WTC11 (cell line): Measurements from ENCODE around the gene TBC1D22A. TPM values are rescaled to one million over a fixed set of nuclear protein-coding genes. Genes with fewer than 3 reads are reported as not detected.

Experiments used
- ATAC-seq: fragments of 200-7000 bp; cut with Tn5 transposase; 2 replicates; pipeline ENCODE4 v1.10.0; 2021; ENCODE audit warnings: mild to moderate bottlenecking, moderate library complexity
- CTCF ChIA-PET: fragments of 300-600 bp; sonication (Branson Sonifier 250); formaldehyde crosslinking; loops from one replicate; lab custom pipeline; 2021; ENCODE audit warnings: antibody characterized with exemption; lab: Charles Lee
- POLR2A ChIA-PET: fragments of 350-600 bp; sonication (Branson Sonifier 250); formaldehyde crosslinking; loops from one replicate; lab custom pipeline; 2021; ENCODE audit warnings: antibody characterized with exemption; lab: Charles Lee
- DNase-seq: peaks from one replicate; pipeline ENCODE4 v3.0.0; 2021; ENCODE audit warnings: low spot score
- H3K27ac Mint-ChIP-seq: 2 replicates; pipeline ENCODE4 v1.8.0; 2021; ENCODE audit warnings: mixed read lengths
- H3K27me3 Mint-ChIP-seq: 2 replicates; pipeline ENCODE4 v1.8.0; 2021; ENCODE audit warnings: low read depth, mild to moderate bottlenecking, moderate library complexity, mixed read lengths
- H3K36me3 Mint-ChIP-seq: 2 replicates; pipeline ENCODE4 v1.8.0; 2021; ENCODE audit warnings: mixed read lengths
- H3K4me1 Mint-ChIP-seq: 2 replicates; pipeline ENCODE4 v1.8.0; 2022; ENCODE audit warnings: mixed read lengths
- H3K4me3 Mint-ChIP-seq: 2 replicates; pipeline ENCODE4 v1.8.0; 2021; ENCODE audit warnings: mild to moderate bottlenecking, moderate library complexity, mixed read lengths
- H3K9me3 Mint-ChIP-seq: 2 replicates; pipeline ENCODE4 v1.8.0; 2021; ENCODE audit warnings: mixed read lengths
- CREB1 ChIP-seq: sonication (generic); formaldehyde crosslinking; IDR thresholded peaks from 2 replicates; pipeline ENCODE4 v1.8.0; 2023; ENCODE audit warnings: mild to moderate bottlenecking, missing genetic modification reagents
- CREM ChIP-seq: sonication (generic); formaldehyde crosslinking; IDR thresholded peaks from 2 replicates; pipeline ENCODE4 v1.8.1; 2022; ENCODE audit warnings: mild to moderate bottlenecking, missing genetic modification reagents, moderate library complexity
- ELF4 ChIP-seq: sonication (generic); formaldehyde crosslinking; IDR thresholded peaks from 2 replicates; pipeline ENCODE4 v1.8.1; 2022; ENCODE audit warnings: low read depth, mild to moderate bottlenecking, moderate library complexity, missing genetic modification reagents
- ESRRA ChIP-seq: sonication (generic); formaldehyde crosslinking; IDR thresholded peaks from 2 replicates; pipeline ENCODE4 v1.8.1; 2022; ENCODE audit warnings: mild to moderate bottlenecking, missing genetic modification reagents, borderline replicate concordance
- GABPB1 ChIP-seq: sonication (generic); formaldehyde crosslinking; IDR thresholded peaks from 2 replicates; pipeline ENCODE4 v1.8.1; 2023; ENCODE audit warnings: mild to moderate bottlenecking, missing genetic modification reagents
- HMGA2 ChIP-seq: fragments of 250-450 bp; sonication (Bioruptor Pico); IDR thresholded peaks from 2 replicates; pipeline ENCODE4 v1.4.0; 2021; ENCODE audit warnings: mild to moderate bottlenecking, moderate library complexity
- JAZF1 ChIP-seq: fragments of 250-450 bp; sonication (Bioruptor Pico); IDR thresholded peaks from 2 replicates; pipeline ENCODE4 v1.9.0; 2021; ENCODE audit warnings: moderate library complexity, mild to moderate bottlenecking, inconsistent platforms
- MXD4 ChIP-seq: fragments of 250-450 bp; sonication (Bioruptor Pico); IDR thresholded peaks from 2 replicates; pipeline ENCODE4 v1.8.0; 2021; ENCODE audit warnings: mild to moderate bottlenecking, moderate library complexity, borderline replicate concordance
- NFATC4 ChIP-seq: fragments of 250-450 bp; sonication (Bioruptor Pico); IDR thresholded peaks from 2 replicates; pipeline ENCODE4 v1.9.0; 2021; ENCODE audit warnings: mild to moderate bottlenecking
- NR1H2 ChIP-seq: sonication (generic); formaldehyde crosslinking; IDR thresholded peaks from 2 replicates; pipeline ENCODE4 v1.9.0; 2021; ENCODE audit warnings: mild to moderate bottlenecking, moderate library complexity, missing genetic modification reagents
- NR3C1 ChIP-seq: sonication (generic); formaldehyde crosslinking; conservative IDR thresholded peaks from 2 replicates; pipeline ENCODE4 v1.8.1; 2023; ENCODE audit warnings: low read depth, mild to moderate bottlenecking, missing genetic modification reagents
- ZBTB21 ChIP-seq: sonication (generic); formaldehyde crosslinking; IDR thresholded peaks from 2 replicates; pipeline ENCODE4 v1.8.1; 2023; ENCODE audit warnings: mild to moderate bottlenecking, missing genetic modification reagents, borderline replicate concordance
- ZNF138 ChIP-seq: sonication (generic); formaldehyde crosslinking; conservative IDR thresholded peaks from 2 replicates; pipeline ENCODE4 v1.8.1; 2022; ENCODE audit warnings: mild to moderate bottlenecking, moderate library complexity, missing genetic modification reagents
- ZNF263 ChIP-seq: sonication (generic); formaldehyde crosslinking; IDR thresholded peaks from 2 replicates; pipeline ENCODE4 v1.8.1; 2022; ENCODE audit warnings: low read depth, mild to moderate bottlenecking, moderate library complexity, missing genetic modification reagents
- ZNF317 ChIP-seq: sonication (generic); formaldehyde crosslinking; IDR thresholded peaks from 2 replicates; pipeline ENCODE4 v1.8.1; 2023; ENCODE audit warnings: low read depth, mild to moderate bottlenecking, moderate library complexity, missing genetic modification reagents, borderline replicate concordance
- ZNF423 ChIP-seq: fragments of 250-450 bp; sonication (Bioruptor Pico); IDR thresholded peaks from 2 replicates; pipeline ENCODE4 v2.1.2; 2022; ENCODE audit warnings: mild to moderate bottlenecking, moderate library complexity
- total RNA-seq: library from RNA; stranded (reverse); gene quantifications from 3 replicates; pipeline ENCODE4 v1.2.3, GENCODE V29; 2021
- TF ChIP-seq, protein P1 (sequence below): fragments of 250-450 bp; sonication (Bioruptor Pico); IDR thresholded peaks from 2 replicates; pipeline ENCODE4 v2.1.2; 2022; ENCODE audit warnings: mild to moderate bottlenecking, moderate library complexity
- TF ChIP-seq, protein P2 (sequence below): sonication (generic); formaldehyde crosslinking; IDR thresholded peaks from 2 replicates; pipeline ENCODE4 v1.8.0; 2022; ENCODE audit warnings: mild to moderate bottlenecking, missing genetic modification reagents
- TF ChIP-seq, protein P3 (sequence below): sonication (generic); formaldehyde crosslinking; IDR thresholded peaks from 2 replicates; pipeline ENCODE4 v1.8.1; 2023; ENCODE audit warnings: mild to moderate bottlenecking, missing genetic modification reagents, borderline replicate concordance
- TF ChIP-seq, protein P4 (sequence below): fragments of 250-450 bp; sonication (Bioruptor Pico); conservative IDR thresholded peaks from 2 replicates; pipeline ENCODE4 v1.9.0; 2021; ENCODE audit warnings: mild to moderate bottlenecking
- TF ChIP-seq, protein P5 (sequence below): sonication (generic); formaldehyde crosslinking; IDR thresholded peaks from 2 replicates; pipeline ENCODE4 v1.8.1; 2023; ENCODE audit warnings: mild to moderate bottlenecking, missing genetic modification reagents, moderate library complexity
- TF ChIP-seq, protein P6 (sequence below): sonication (generic); formaldehyde crosslinking; IDR thresholded peaks from 2 replicates; pipeline ENCODE4 v1.8.1; 2023; ENCODE audit warnings: mild to moderate bottlenecking, moderate library complexity, missing genetic modification reagents

The TBC1D22A gene
- total RNA-seq, 1 experiment from 2014 or later = 18.1 TPM

DNA sequence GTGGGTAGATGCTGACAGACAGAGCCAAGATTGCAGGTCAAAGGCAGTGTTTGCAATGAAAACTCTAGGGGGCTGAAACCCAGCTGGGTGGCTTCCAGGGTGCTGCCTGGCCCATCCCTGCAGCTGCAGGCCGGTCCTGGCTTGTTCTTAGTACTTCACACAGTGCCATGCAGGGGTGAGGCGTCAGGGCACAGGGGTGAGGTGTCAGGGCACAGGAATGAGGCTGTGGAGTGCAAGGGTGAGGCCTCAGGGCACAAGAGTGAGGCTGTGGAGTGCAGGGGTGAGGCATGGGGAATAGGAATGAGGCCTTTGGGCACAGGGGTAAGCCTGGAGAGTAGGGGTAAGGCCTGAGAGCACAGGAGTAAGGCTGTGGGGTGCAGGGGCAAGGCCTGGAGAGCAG lies 337.6 kb downstream of the TBC1D22A start:
- Mint-ChIP-seq H3K27ac (no peak overlapping the region), H3K36me3 (no peaks in the 10 kb centered on the region), H3K9me3 (peaks cover 5% of the 10 kb centered on the region; the same call in 1 of the 2 replicates), H3K4me3 (no peak overlapping the region), H3K27me3 (no peaks in the 10 kb centered on the region), H3K4me1 (peaks cover 56% of the 10 kb centered on the region)
- ATAC-seq (no peak), DNase-seq (no peak)
- TF ChIP-seq ZNF138 (CRISPR knock-in tag) (no peak), ZNF423 (no peak), NR3C1 (CRISPR knock-in tag) (no peak), CREM (CRISPR knock-in tag) (no peak)
- TF ChIP-seq, protein P1, sequence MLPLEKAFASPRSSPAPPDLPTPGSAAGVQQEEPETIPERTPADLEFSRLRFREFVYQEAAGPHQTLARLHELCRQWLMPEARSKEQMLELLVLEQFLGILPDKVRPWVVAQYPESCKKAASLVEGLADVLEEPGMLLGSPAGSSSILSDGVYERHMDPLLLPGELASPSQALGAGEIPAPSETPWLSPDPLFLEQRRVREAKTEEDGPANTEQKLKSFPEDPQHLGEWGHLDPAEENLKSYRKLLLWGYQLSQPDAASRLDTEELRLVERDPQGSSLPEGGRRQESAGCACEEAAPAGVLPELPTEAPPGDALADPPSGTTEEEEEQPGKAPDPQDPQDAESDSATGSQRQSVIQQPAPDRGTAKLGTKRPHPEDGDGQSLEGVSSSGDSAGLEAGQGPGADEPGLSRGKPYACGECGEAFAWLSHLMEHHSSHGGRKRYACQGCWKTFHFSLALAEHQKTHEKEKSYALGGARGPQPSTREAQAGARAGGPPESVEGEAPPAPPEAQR (CRISPR knock-in tag) = no peak
- TF ChIP-seq, protein P2, sequence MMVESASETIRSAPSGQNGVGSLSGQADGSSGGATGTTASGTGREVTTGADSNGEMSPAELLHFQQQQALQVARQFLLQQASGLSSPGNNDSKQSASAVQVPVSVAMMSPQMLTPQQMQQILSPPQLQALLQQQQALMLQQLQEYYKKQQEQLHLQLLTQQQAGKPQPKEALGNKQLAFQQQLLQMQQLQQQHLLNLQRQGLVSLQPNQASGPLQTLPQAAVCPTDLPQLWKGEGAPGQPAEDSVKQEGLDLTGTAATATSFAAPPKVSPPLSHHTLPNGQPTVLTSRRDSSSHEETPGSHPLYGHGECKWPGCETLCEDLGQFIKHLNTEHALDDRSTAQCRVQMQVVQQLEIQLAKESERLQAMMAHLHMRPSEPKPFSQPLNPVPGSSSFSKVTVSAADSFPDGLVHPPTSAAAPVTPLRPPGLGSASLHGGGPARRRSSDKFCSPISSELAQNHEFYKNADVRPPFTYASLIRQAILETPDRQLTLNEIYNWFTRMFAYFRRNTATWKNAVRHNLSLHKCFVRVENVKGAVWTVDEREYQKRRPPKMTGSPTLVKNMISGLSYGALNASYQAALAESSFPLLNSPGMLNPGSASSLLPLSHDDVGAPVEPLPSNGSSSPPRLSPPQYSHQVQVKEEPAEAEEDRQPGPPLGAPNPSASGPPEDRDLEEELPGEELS = no peak
- TF ChIP-seq, protein P3, sequence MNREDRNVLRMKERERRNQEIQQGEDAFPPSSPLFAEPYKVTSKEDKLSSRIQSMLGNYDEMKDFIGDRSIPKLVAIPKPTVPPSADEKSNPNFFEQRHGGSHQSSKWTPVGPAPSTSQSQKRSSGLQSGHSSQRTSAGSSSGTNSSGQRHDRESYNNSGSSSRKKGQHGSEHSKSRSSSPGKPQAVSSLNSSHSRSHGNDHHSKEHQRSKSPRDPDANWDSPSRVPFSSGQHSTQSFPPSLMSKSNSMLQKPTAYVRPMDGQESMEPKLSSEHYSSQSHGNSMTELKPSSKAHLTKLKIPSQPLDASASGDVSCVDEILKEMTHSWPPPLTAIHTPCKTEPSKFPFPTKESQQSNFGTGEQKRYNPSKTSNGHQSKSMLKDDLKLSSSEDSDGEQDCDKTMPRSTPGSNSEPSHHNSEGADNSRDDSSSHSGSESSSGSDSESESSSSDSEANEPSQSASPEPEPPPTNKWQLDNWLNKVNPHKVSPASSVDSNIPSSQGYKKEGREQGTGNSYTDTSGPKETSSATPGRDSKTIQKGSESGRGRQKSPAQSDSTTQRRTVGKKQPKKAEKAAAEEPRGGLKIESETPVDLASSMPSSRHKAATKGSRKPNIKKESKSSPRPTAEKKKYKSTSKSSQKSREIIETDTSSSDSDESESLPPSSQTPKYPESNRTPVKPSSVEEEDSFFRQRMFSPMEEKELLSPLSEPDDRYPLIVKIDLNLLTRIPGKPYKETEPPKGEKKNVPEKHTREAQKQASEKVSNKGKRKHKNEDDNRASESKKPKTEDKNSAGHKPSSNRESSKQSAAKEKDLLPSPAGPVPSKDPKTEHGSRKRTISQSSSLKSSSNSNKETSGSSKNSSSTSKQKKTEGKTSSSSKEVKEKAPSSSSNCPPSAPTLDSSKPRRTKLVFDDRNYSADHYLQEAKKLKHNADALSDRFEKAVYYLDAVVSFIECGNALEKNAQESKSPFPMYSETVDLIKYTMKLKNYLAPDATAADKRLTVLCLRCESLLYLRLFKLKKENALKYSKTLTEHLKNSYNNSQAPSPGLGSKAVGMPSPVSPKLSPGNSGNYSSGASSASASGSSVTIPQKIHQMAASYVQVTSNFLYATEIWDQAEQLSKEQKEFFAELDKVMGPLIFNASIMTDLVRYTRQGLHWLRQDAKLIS (CRISPR knock-in tag) = no peak
- TF ChIP-seq, protein P4, sequence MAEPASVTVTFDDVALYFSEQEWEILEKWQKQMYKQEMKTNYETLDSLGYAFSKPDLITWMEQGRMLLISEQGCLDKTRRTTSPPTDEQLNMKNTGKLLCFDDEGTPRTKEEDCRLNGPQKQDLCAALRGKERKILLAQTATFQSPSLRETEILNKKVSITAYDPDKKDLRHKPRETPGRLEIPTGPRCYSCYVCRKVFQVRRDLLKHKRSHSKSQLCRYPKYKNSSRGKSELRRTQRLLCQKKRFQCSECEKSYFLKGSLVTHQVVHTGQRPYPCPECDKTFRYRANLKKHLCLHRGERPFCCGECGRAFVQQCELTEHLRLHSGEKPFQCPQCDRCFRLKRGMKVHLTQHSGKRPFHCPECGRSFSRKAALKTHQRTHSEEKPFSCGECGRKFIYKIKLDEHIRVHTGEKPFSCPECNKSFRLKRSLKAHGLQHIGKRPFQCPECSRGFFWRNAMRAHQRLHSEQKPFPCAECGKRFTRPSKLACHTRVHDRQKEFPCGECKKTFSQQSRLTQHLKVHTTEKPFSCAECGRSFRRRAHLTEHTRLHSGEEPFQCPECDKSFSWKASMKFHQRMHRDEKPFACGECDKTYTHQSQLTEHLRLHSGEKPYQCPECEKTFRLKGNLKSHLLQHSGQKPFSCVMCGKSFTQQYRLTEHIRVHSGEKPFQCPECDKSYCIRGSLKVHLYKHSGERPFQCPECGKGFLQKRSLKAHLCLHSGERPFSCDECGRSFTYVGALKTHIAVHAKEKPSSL (CRISPR knock-in tag) = no peak
- POLR2A ChIA-PET = no interaction called here
- CTCF ChIA-PET = no interaction called here

DNA sequence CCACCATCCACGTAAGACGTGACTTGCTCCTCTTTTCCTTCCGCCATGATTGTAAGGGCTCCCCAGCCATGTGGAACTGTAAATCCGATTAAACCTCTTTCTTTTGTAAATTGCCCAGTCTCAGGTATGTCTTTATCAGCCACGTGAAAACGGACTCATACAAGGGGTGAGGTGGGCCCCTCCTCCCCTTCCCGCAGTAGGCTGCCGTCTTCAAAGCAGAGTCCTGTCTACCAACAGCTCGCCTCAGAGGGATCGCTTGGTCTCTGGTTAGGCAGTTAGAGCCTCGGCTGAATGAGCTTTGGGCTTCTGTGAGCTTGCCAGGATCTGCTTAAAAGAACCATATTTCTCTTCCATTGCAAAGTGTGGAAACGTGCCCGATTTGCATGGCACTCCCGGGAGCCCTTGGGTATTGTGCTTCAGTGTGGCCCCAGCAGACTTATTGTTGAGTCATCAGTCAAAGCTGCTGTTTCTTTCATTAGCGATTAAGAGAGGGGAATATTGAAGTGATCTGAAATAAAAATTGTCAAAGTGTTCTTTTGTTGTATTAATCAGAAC lies 338.3 kb downstream of the TBC1D22A start:
- no peak for ATAC-seq
- Mint-ChIP-seq H3K27me3 (no peaks in the 10 kb centered on the region), H3K4me3 (no peak overlapping the region), H3K9me3 (peaks cover 5% of the 10 kb centered on the region; the same call in 1 of the 2 replicates), H3K36me3 (no peaks in the 10 kb centered on the region), H3K4me1 (peaks cover 56% of the 10 kb centered on the region), H3K27ac (peak overlapping the region; percentile 54)
- ChIA-PET POLR2A (no interaction called here), CTCF (interaction anchor here (1.0 kb wide), 1 partner anchor 302 kb away, joined by 3 read pairs; no protein-coding TSS in a partner anchor)
- DNase-seq = no peak
- TF ChIP-seq JAZF1 (CRISPR knock-in tag) (no peak), NFATC4 (CRISPR knock-in tag) (no peak), NR1H2 (CRISPR knock-in tag) (no peak), ELF4 (CRISPR knock-in tag) (no peak), GABPB1 (CRISPR knock-in tag) (no peak), HMGA2 (CRISPR knock-in tag) (no peak), ZNF423 (no peak), CREB1 (CRISPR knock-in tag) (no peak), ZNF317 (CRISPR knock-in tag) (no peak), MXD4 (CRISPR knock-in tag) (no peak), ESRRA (CRISPR knock-in tag) (no peak), ZBTB21 (CRISPR knock-in tag) (no peak), ZNF263 (CRISPR knock-in tag) (no peak)
- TF ChIP-seq, protein P5, sequence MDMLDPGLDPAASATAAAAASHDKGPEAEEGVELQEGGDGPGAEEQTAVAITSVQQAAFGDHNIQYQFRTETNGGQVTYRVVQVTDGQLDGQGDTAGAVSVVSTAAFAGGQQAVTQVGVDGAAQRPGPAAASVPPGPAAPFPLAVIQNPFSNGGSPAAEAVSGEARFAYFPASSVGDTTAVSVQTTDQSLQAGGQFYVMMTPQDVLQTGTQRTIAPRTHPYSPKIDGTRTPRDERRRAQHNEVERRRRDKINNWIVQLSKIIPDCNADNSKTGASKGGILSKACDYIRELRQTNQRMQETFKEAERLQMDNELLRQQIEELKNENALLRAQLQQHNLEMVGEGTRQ (CRISPR knock-in tag) = no peak
- TF ChIP-seq, protein P6, sequence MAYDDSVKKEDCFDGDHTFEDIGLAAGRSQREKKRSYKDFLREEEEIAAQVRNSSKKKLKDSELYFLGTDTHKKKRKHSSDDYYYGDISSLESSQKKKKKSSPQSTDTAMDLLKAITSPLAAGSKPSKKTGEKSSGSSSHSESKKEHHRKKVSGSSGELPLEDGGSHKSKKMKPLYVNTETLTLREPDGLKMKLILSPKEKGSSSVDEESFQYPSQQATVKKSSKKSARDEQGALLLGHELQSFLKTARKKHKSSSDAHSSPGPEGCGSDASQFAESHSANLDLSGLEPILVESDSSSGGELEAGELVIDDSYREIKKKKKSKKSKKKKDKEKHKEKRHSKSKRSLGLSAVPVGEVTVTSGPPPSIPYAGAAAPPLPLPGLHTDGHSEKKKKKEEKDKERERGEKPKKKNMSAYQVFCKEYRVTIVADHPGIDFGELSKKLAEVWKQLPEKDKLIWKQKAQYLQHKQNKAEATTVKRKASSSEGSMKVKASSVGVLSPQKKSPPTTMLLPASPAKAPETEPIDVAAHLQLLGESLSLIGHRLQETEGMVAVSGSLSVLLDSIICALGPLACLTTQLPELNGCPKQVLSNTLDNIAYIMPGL = no peak
